HG03378 (cell line): ENCODE results near the gene ITGB4.
"Not testable (repeated sequence)": the region's sequence is repeated elsewhere in the genome, so short reads cannot be mapped to it uniquely, and the experiment has no call there.

Experiments
- ATAC-seq: cut with Tn5 transposase; IDR thresholded peaks from one replicate; pipeline ENCODE4 v1.9.1; 2021; ENCODE audit warnings: mild to moderate bottlenecking, moderate library complexity; ENCODE audit not compliant: unreplicated experiment

Gene ITGB4

GRCh38 chr17:75767881-75768280, 46.6 kb downstream of the ITGB4 start:
- ATAC-seq, result no peak

GRCh38 chr17:75769536-75769935, 48.3 kb downstream of the ITGB4 start:
- ATAC-seq, result no peak

- no peak for ATAC-seq
Observed at GRCh38 chr17:75771334-75772281, 50.3 kb downstream of the ITGB4 start.

- no peak for ATAC-seq
Observed at GRCh38 chr17:75773121-75773807, 52.0 kb downstream of the ITGB4 start.

- ATAC-seq, result no peak
Observed at GRCh38 chr17:75773808-75774470, 52.7 kb downstream of the ITGB4 start.

- ATAC-seq, result no peak
Observed at GRCh38 chr17:75774471-75774990, 53.3 kb downstream of the ITGB4 start.

- ATAC-seq, result no peak
Observed at GRCh38 chr17:75774991-75775668, 53.9 kb downstream of the ITGB4 start.

- no peak for ATAC-seq
Observed at GRCh38 chr17:75776386-75777295, 55.4 kb downstream of the ITGB4 start.

GRCh38 chr17:75777296-75777922, 56.1 kb downstream of the ITGB4 start:
- ATAC-seq, result no peak

- not testable (repeated sequence) for ATAC-seq
Observed at GRCh38 chr17:75778066-75778860, 57.0 kb downstream of the ITGB4 start.

GRCh38 chr17:75778861-75779249, 57.6 kb downstream of the ITGB4 start:
- ATAC-seq, result no peak

GRCh38 chr17:75779250-75779986, 58.2 kb downstream of the ITGB4 start:
- peak; percentile 71 for ATAC-seq

GRCh38 chr17:75779987-75780889, 59.0 kb downstream of the ITGB4 start:
- no peak for ATAC-seq

- peak; percentile 21 for ATAC-seq
Observed at GRCh38 chr17:75783069-75783783, 62.0 kb downstream of the ITGB4 start.

- no peak for ATAC-seq
Observed at GRCh38 chr17:75783803-75784472, 62.7 kb downstream of the ITGB4 start.
